Left lung (tissue), 10 donors: ENCODE results near the gene STXBP1. TPM values are rescaled to one million over a fixed set of nuclear protein-coding genes. Genes with fewer than 3 reads are reported as not detected.

Source experiments
- ATAC-seq: fragments of 200-7000 bp; cut with Tn5 transposase; one replicate; pipeline ENCODE4 v1.9.1; 2020; ENCODE audit warnings: moderate library complexity
- DNase-seq, 4 donors: peaks; one replicate each; pipeline ENCODE4 v3.0.0-alpha.2; 2013 to 2020
- H3K27ac ChIP-seq, 2 donors: fragments of 200-600 bp; sonication (generic) in 1 of 2; one replicate each; pipeline versions ENCODE4 v1.5.0 to v1.8.0; 2020 to 2021
- H3K27me3 ChIP-seq, 2 donors: fragments of 200-600 bp; sonication (generic) in 1 of 2; one replicate each; pipeline versions ENCODE4 v1.5.0 to v1.8.0; 2020 to 2021
- H3K36me3 ChIP-seq, 2 donors: fragments of 200-600 bp; sonication (generic) in 1 of 2; one replicate each; pipeline versions ENCODE4 v1.5.0 to v1.8.0; 2020 to 2021
- H3K4me1 ChIP-seq, 2 donors: fragments of 200-600 bp; one replicate each; pipeline ENCODE4 v1.8.0; 2021
- H3K4me3 ChIP-seq, 2 donors: fragments of 200-600 bp; sonication (generic) in 1 of 2; one replicate each; pipeline versions ENCODE4 v1.5.0 to v1.8.0; 2020 to 2021; ENCODE audit warnings: mild to moderate bottlenecking in 1 of 2
- H3K9me3 ChIP-seq, 2 donors: fragments of 200-600 bp; sonication (generic) in 1 of 2; one replicate each; pipeline versions ENCODE4 v1.5.0 to v1.8.0; 2020 to 2021
- CTCF ChIP-seq, 2 donors: fragments of 200-600 bp; sonication (generic) in 1 of 2; IDR thresholded peaks; one replicate each; pipeline versions ENCODE4 v1.5.0 to v1.8.0; 2021; ENCODE audit warnings: antibody characterized with exemption in 2 of 2
- intact Hi-C, 2 donors: fragments of 100-400 bp; cut with DNase I; formaldehyde crosslinking; loops; one replicate each; pipeline versions ENCODE4 v1.11.2 to v1.14.2; 2022
- polyA plus RNA-seq, 6 donors: library from polyadenylated mRNA; unstranded; fragments of 120-200 nt; gene quantifications; one replicate each; pipeline ENCODE4 v1.2.1, GENCODE V29; 2013; ENCODE audit not compliant: insufficient read length in 6 of 6
- total RNA-seq, 2 donors: library from RNA; stranded (reverse); fragmentation: NEBNext Ultra II Directional; extraction: Animal tissue kit (Norgen Biotek cat#: 25700); gene quantifications; one replicate each; pipeline ENCODE4 v1.2.1, GENCODE V29; 2021
- donor health status: DM: no; HTN: yes; CAD: no.
- donor health status: DM: no; HTN: no; CAD: no.

STXBP1 gene
- total and polyA plus RNA-seq, 8 donors: 40.7 to 76.7 (median 48.8) TPM

- Histone ChIP-seq H3K27me3 (no peaks in the 10 kb centered on the region), H3K36me3 (no peaks in the 10 kb centered on the region), H3K27ac (peak overlapping the region in 1 of 2 donors; percentile 90), H3K4me3 (peak overlapping the region; percentile 81 to 85), H3K4me1 (peaks cover 4 to 17% of the 10 kb centered on the region in 2 donors), H3K9me3 (no peaks in the 10 kb centered on the region)
- peak; percentile 57 for ATAC-seq
- TF ChIP-seq CTCF (IDR thresholded peaks at IDR 0.05): no peak
- peak in 1 of 4 donors; percentile 87 for DNase-seq
- intact Hi-C loops: no loop called here
Measured at GRCh38 chr9:127714951-127715469, 102.9 kb downstream of the STXBP1 start.

GRCh38 chr9:127715470-127716337 is 103.6 kb downstream of the STXBP1 start, which contains the start of the genes PTRH1 and TTC16:
PTRH1 (minus strand) TSS chr9:127715663; CDS start chr9:127715639, 24 bp downstream.
TTC16 (plus strand) TSS chr9:127716079; CDS start chr9:127716146, 67 bp downstream.
- Histone ChIP-seq H3K4me1 (peaks cover 4 to 17% of the 10 kb centered on the region in 2 donors), H3K36me3 (no peaks in the 10 kb centered on the region), H3K9me3 (no peaks in the 10 kb centered on the region), H3K27me3 (no peaks in the 10 kb centered on the region), H3K4me3 (peak within 1 kb of the TSS; percentile 81 to 85), H3K27ac (peak within 1 kb of the TSS; percentile 71 to 90)
- ATAC-seq (peak; percentile 98), DNase-seq (peak; percentile 97 to 98 (median 98))
- intact Hi-C loops: no loop called here
- no peak for TF ChIP-seq CTCF (IDR thresholded peaks at IDR 0.05)

- DNase-seq (no peak), ATAC-seq (no peak)
- Histone ChIP-seq H3K9me3 (no peaks in the 10 kb centered on the region), H3K27ac (peak overlapping the region in 1 of 2 donors; percentile 90), H3K4me1 (peaks cover 4 to 17% of the 10 kb centered on the region in 2 donors), H3K27me3 (no peaks in the 10 kb centered on the region), H3K4me3 (peak overlapping the region in 1 of 2 donors; percentile 85), H3K36me3 (no peaks in the 10 kb centered on the region)
- TF ChIP-seq CTCF (IDR thresholded peaks at IDR 0.05): no peak
- intact Hi-C loops: no loop called here
Measured at GRCh38 chr9:127716412-127716811, 104.3 kb downstream of the STXBP1 start.

- DNase-seq (no peak), ATAC-seq (no peak)
- Histone ChIP-seq H3K4me3 (no peak overlapping the region), H3K9me3 (no peaks in the 10 kb centered on the region), H3K27me3 (no peaks in the 10 kb centered on the region), H3K4me1 (peaks cover 4 to 17% of the 10 kb centered on the region in 2 donors), H3K27ac (no peak overlapping the region), H3K36me3 (no peaks in the 10 kb centered on the region)
- TF ChIP-seq CTCF (IDR thresholded peaks at IDR 0.05): no peak
- intact Hi-C loops: no loop called here
Measured at GRCh38 chr9:127717766-127718165, 105.7 kb downstream of the STXBP1 start.
